Activated gamma-delta T cell treated with Interleukin-2 at 50 U/mL for 16 hours (primary cell): ENCODE data around the gene LGALS12.
"Not testable (repeated sequence)": the region's sequence is repeated elsewhere in the genome, so short reads cannot be mapped to it uniquely, and the experiment has no call there.

Source experiments
- DNase-seq: peaks from one replicate; pipeline ENCODE4 v3.0.0-alpha.2; 2020

The LGALS12 gene

GRCh38 chr11:63535734-63536133 lies 29.9 kb downstream of the LGALS12 start:
- peak; percentile 53 for DNase-seq

- no peak for DNase-seq
These were observed 30.9 kb downstream of the LGALS12 start, which contains the start of gene PLAAT4 for GRCh38 chr11:63536669-63537292. PLAAT4 (plus strand) TSS chr11:63536808; CDS start chr11:63536869, 61 bp downstream.

- no peak for DNase-seq
These were observed 31.6 kb downstream of the LGALS12 start for GRCh38 chr11:63537293-63538101.

- not testable (repeated sequence) for DNase-seq
These were observed 36.6 kb downstream of the LGALS12 start for GRCh38 chr11:63542506-63542905.

GRCh38 chr11:63543711-63544110 lies 37.8 kb downstream of the LGALS12 start:
- DNase-seq: no peak

- no peak for DNase-seq
These were observed 41.2 kb downstream of the LGALS12 start for GRCh38 chr11:63547061-63547460.

- no peak for DNase-seq
These were observed 42.3 kb downstream of the LGALS12 start for GRCh38 chr11:63548178-63548577.

GRCh38 chr11:63549411-63549810 lies 43.5 kb downstream of the LGALS12 start:
- DNase-seq: no peak

GRCh38 chr11:63550156-63550700 lies 44.3 kb downstream of the LGALS12 start:
- not testable (repeated sequence) for DNase-seq

- DNase-seq: peak; percentile 26
These were observed 45.4 kb downstream of the LGALS12 start for GRCh38 chr11:63551091-63551888.

- peak; percentile 32 for DNase-seq
These were observed 46.0 kb downstream of the LGALS12 start for GRCh38 chr11:63551889-63552266.

GRCh38 chr11:63552921-63553320 lies 47.0 kb downstream of the LGALS12 start:
- no peak for DNase-seq

- DNase-seq: peak; percentile 71
These were observed 47.9 kb downstream of the LGALS12 start for GRCh38 chr11:63553759-63554158.

GRCh38 chr11:63554877-63555223 lies 49.0 kb downstream of the LGALS12 start:
- no peak for DNase-seq

- no peak for DNase-seq
These were observed 50.6 kb downstream of the LGALS12 start for GRCh38 chr11:63556404-63557013.

- no peak for DNase-seq
These were observed 51.7 kb downstream of the LGALS12 start for GRCh38 chr11:63557570-63557969.

GRCh38 chr11:63558459-63559157 lies 52.7 kb downstream of the LGALS12 start:
- no peak for DNase-seq

GRCh38 chr11:63560506-63561180 lies 54.8 kb downstream of the LGALS12 start:
- DNase-seq: peak; percentile 44

- DNase-seq: no peak
These were observed 57.5 kb downstream of the LGALS12 start, which contains the start of gene PLAAT2 for GRCh38 chr11:63563201-63564055. PLAAT2 (minus strand) TSS chr11:63563379; CDS start chr11:63563324, 55 bp downstream.

GRCh38 chr11:63564056-63564774 lies 58.3 kb downstream of the LGALS12 start:
- DNase-seq: no peak
